Liver (tissue), 9 donors: ENCODE results near the gene RNF19B. TPM values are rescaled to one million over a fixed set of nuclear protein-coding genes. Genes with fewer than 3 reads are reported as not detected.

ENCODE experiments used
- DNase-seq: peaks from one replicate; pipeline ENCODE4 v3.0.0-alpha.2; 2017; ENCODE audit warnings: low spot score
- H3K27ac ChIP-seq, 2 donors: one replicate each; pipeline ENCODE4 v1.7.0; 2013; ENCODE audit warnings: inconsistent platforms in 2 of 2, low read length in 2 of 2, control low read depth in 1 of 2, low read depth in 1 of 2, mild to moderate bottlenecking in 1 of 2
- H3K27me3 ChIP-seq, 4 donors: one replicate each; pipeline versions ENCODE4 v1.6.1 to v1.7.0; 2013; ENCODE audit warnings: low read length in 3 of 4, inconsistent platforms in 1 of 4, mild to moderate bottlenecking in 1 of 4, moderate library complexity in 1 of 4; ENCODE audit not compliant: control insufficient read depth in 4 of 4, insufficient read depth in 4 of 4
- H3K36me3 ChIP-seq, 4 donors: one replicate each; pipeline versions ENCODE4 v1.6.1 to v1.7.0; 2013; ENCODE audit warnings: low read length in 3 of 4, mild to moderate bottlenecking in 3 of 4, low read depth in 1 of 4, moderate library complexity in 1 of 4; ENCODE audit not compliant: control insufficient read depth in 4 of 4, insufficient read depth in 3 of 4
- H3K4me1 ChIP-seq, 4 donors: one replicate each; pipeline versions ENCODE4 v1.6.1 to v1.7.0; 2013; ENCODE audit warnings: low read length in 3 of 4, mild to moderate bottlenecking in 3 of 4, moderate library complexity in 1 of 4; ENCODE audit not compliant: control insufficient read depth in 4 of 4, insufficient read depth in 4 of 4
- H3K4me3 ChIP-seq, 3 donors: one replicate each; pipeline versions ENCODE4 v1.6.1 to v1.7.0; 2013; ENCODE audit warnings: low read length in 3 of 3, control low read depth in 1 of 3, low read depth in 1 of 3, mild to moderate bottlenecking in 1 of 3
- H3K9ac ChIP-seq, 2 donors: one replicate each; pipeline ENCODE4 v1.7.0; 2013; ENCODE audit warnings: low read length in 2 of 2, mild to moderate bottlenecking in 2 of 2, moderate library complexity in 2 of 2, control low read depth in 1 of 2, low read depth in 1 of 2
- H3K9me3 ChIP-seq, 4 donors: one replicate each; pipeline versions ENCODE4 v1.6.1 to v1.7.0; 2013; ENCODE audit warnings: low read length in 3 of 4; ENCODE audit not compliant: control insufficient read depth in 4 of 4
- ATF3 ChIP-seq: IDR thresholded peaks from 2 replicates; pipeline ENCODE4 v1.6.1; 2016; ENCODE audit warnings: antibody characterized with exemption
- EGR1 ChIP-seq, 2 donors: IDR thresholded peaks; 2 replicates each; pipeline ENCODE4 v1.6.1; 2016 to 2018; ENCODE audit warnings: antibody characterized with exemption in 2 of 2, low read depth in 2 of 2
- FOXA1 ChIP-seq: IDR thresholded peaks from 2 replicates; pipeline ENCODE4 v1.6.1; 2016; ENCODE audit warnings: antibody characterized with exemption
- FOXA2 ChIP-seq: IDR thresholded peaks from 2 replicates; pipeline ENCODE4 v1.6.1; 2016; ENCODE audit warnings: antibody characterized with exemption
- GABPA ChIP-seq, 2 donors: IDR thresholded peaks in 1 of 2; conservative IDR thresholded peaks in 1 of 2; 2 replicates each; pipeline ENCODE4 v1.6.1; 2016; ENCODE audit warnings: antibody characterized with exemption in 2 of 2, mild to moderate bottlenecking in 1 of 2, moderate library complexity in 1 of 2
- HNF4A ChIP-seq, 2 donors: conservative IDR thresholded peaks; 2 replicates each; pipeline ENCODE4 v1.6.1; 2016; ENCODE audit warnings: antibody characterized with exemption in 2 of 2, mild to moderate bottlenecking in 2 of 2
- HNF4G ChIP-seq: IDR thresholded peaks from 2 replicates; pipeline ENCODE4 v1.6.1; 2016; ENCODE audit warnings: antibody characterized with exemption
- JUND ChIP-seq, 2 donors: IDR thresholded peaks; 2 replicates each; pipeline ENCODE4 v1.6.1; 2016; ENCODE audit warnings: antibody characterized with exemption in 2 of 2
- MAX ChIP-seq: IDR thresholded peaks from 2 replicates; pipeline ENCODE4 v1.6.1; 2016; ENCODE audit warnings: antibody characterized with exemption
- NR2F2 ChIP-seq: IDR thresholded peaks from 2 replicates; pipeline ENCODE4 v1.6.1; 2016; ENCODE audit warnings: antibody characterized with exemption
- RAD21 ChIP-seq, 2 donors: IDR thresholded peaks; 2 replicates each; pipeline ENCODE4 v1.6.1; 2016; ENCODE audit warnings: antibody characterized with exemption in 2 of 2, mild to moderate bottlenecking in 2 of 2
- RXRA ChIP-seq, 2 donors: IDR thresholded peaks; 2 replicates each; pipeline ENCODE4 v1.6.1; 2017 to 2018; ENCODE audit warnings: antibody characterized with exemption in 2 of 2, mild to moderate bottlenecking in 1 of 2
- SP1 ChIP-seq: IDR thresholded peaks from 2 replicates; pipeline ENCODE4 v1.6.1; 2018; ENCODE audit warnings: antibody characterized with exemption, mild to moderate bottlenecking
- TAF1 ChIP-seq: conservative IDR thresholded peaks from 2 replicates; pipeline ENCODE4 v1.6.1; 2016; ENCODE audit warnings: antibody characterized with exemption, mild to moderate bottlenecking
- YY1 ChIP-seq: IDR thresholded peaks from 2 replicates; pipeline ENCODE4 v1.6.1; 2016; ENCODE audit warnings: antibody characterized with exemption, mild to moderate bottlenecking
- WGBS: extraction: QIAGEN DNeasy Blood & Tissue Kit; methylation state at CpG from one replicate; pipeline ENCODE4 v1.1.7; 2013; 5-methylcytosine and 5-hydroxymethylcytosine counted together
- polyA plus RNA-seq, 2 donors: library from polyadenylated mRNA; stranded (reverse) in 1 of 2; unstranded in 1 of 2; fragments of 200-250 nt in 1 of 2; fragments of >200 nt in 1 of 2; fragmentation: Nextera tagmentation in 1 of 2; extraction: Ambion mirVana in 1 of 2; gene quantifications; one replicate each; pipeline versions ENCODE4 v1.2.1 to v1.2.3, GENCODE V29; 2013 to 2015
- total RNA-seq, 2 donors: library from RNA; depleted of rRNA; stranded (reverse); fragments of >200 nt; gene quantifications; one replicate each; pipeline ENCODE4 v1.2.3, GENCODE V29; 2014
- TF ChIP-seq, protein P1 (sequence below): IDR thresholded peaks from 2 replicates; pipeline ENCODE4 v1.6.1; 2016; ENCODE audit warnings: antibody characterized with exemption
- TF ChIP-seq, protein P2 (sequence below): fragments of 150-350 bp; IDR thresholded peaks from 2 replicates; pipeline ENCODE4 v1.5.1; 2017; ENCODE audit warnings: improper control_type of control experiment, low read depth, low read length; ENCODE audit not compliant: missing input control
- TF ChIP-seq, protein P3 (sequence below): IDR thresholded peaks from 2 replicates; pipeline ENCODE4 v1.6.1; 2016; ENCODE audit warnings: antibody characterized with exemption, mild to moderate bottlenecking
- donor health status: healthy.
- donor health status: healthy.
- donor health status: healthy.
- donor health status: healthy.
- donor health status: healthy.

The RNF19B gene
- total and polyA plus RNA-seq, 4 donors: 2.2 to 8.3 (median 5.0) TPM

- TF ChIP-seq, protein P1, sequence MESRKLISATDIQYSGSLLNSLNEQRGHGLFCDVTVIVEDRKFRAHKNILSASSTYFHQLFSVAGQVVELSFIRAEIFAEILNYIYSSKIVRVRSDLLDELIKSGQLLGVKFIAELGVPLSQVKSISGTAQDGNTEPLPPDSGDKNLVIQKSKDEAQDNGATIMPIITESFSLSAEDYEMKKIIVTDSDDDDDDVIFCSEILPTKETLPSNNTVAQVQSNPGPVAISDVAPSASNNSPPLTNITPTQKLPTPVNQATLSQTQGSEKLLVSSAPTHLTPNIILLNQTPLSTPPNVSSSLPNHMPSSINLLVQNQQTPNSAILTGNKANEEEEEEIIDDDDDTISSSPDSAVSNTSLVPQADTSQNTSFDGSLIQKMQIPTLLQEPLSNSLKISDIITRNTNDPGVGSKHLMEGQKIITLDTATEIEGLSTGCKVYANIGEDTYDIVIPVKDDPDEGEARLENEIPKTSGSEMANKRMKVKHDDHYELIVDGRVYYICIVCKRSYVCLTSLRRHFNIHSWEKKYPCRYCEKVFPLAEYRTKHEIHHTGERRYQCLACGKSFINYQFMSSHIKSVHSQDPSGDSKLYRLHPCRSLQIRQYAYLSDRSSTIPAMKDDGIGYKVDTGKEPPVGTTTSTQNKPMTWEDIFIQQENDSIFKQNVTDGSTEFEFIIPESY: no peak
- TF ChIP-seq RAD21 (IDR thresholded peaks at IDR 0.05) (no peak), YY1 (peak; percentile 53), RXRA (IDR thresholded peaks at IDR 0.05) (no peak), SP1 (no peak), MAX (no peak)
- Histone ChIP-seq H3K9me3 (no peaks in the 10 kb centered on the region), H3K4me1 (peaks cover 0 to 19% (median 10%) of the 10 kb centered on the region in 4 donors), H3K4me3 (peak overlapping the region; percentile 47 to 95 (median 57)), H3K27me3 (no peaks in the 10 kb centered on the region), H3K9ac (peak overlapping the region; percentile 27 to 33), H3K36me3 (no peaks in the 10 kb centered on the region), H3K27ac (peak overlapping the region; percentile 44 to 73)
- 17% methylated on average over 6 of the region's 6 CpGs for WGBS
- no peak for DNase-seq
These were observed 2.2 kb downstream of the RNF19B start for GRCh38 chr1:32962248-32962896.

DNA sequence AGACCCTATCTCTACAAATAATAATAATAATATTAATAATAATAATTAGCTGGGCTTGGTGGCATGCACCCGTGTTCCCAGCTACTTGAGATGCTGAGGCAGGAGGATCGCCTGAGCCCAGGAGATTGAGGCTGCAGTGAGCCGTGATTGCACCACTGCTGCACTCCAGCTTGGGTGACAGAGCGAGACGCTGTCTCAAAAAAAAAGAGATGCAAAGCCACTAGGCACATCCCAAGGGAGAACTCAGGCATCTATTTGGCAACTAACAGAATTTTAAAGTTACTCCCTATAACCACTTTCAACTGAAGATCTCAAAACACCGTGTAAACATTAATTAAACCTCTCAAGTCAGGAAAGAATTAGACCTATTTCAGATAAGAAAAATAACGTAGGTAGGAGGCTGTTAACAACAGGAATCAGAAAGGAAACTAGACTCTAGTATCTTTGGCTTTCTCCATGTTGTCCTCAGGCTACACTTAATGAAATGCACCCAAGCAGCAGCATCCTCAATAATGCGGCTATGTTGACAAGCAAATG, 3.7 kb downstream of the RNF19B start:
- H3K27ac ChIP-seq: no peak overlapping the region
- H3K4me3 ChIP-seq: no peak overlapping the region
- DNase-seq: no peak
- no peaks in the 10 kb centered on the region for H3K27me3 ChIP-seq
- H3K9ac ChIP-seq: no peak overlapping the region
- TF ChIP-seq JUND (IDR thresholded peaks at IDR 0.05) (no peak), HNF4G (no peak), YY1 (no peak), FOXA2 (no peak), RAD21 (IDR thresholded peaks at IDR 0.05) (no peak), RXRA (IDR thresholded peaks at IDR 0.05) (no peak), FOXA1 (no peak), NR2F2 (no peak), MAX (no peak), SP1 (no peak), GABPA (IDR thresholded peaks at IDR 0.05 in 1 of 2, conservative IDR thresholded peaks at IDR 0.05 in 1 of 2) (no peak), TAF1 (no peak), EGR1 (IDR thresholded peaks at IDR 0.05; ENCODE audit: low read depth in 2 of 2) (no peak), ATF3 (no peak), HNF4A (conservative IDR thresholded peaks at IDR 0.05) (no peak)
- TF ChIP-seq, protein P2, sequence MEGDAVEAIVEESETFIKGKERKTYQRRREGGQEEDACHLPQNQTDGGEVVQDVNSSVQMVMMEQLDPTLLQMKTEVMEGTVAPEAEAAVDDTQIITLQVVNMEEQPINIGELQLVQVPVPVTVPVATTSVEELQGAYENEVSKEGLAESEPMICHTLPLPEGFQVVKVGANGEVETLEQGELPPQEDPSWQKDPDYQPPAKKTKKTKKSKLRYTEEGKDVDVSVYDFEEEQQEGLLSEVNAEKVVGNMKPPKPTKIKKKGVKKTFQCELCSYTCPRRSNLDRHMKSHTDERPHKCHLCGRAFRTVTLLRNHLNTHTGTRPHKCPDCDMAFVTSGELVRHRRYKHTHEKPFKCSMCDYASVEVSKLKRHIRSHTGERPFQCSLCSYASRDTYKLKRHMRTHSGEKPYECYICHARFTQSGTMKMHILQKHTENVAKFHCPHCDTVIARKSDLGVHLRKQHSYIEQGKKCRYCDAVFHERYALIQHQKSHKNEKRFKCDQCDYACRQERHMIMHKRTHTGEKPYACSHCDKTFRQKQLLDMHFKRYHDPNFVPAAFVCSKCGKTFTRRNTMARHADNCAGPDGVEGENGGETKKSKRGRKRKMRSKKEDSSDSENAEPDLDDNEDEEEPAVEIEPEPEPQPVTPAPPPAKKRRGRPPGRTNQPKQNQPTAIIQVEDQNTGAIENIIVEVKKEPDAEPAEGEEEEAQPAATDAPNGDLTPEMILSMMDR: no peak
- TF ChIP-seq, protein P3, sequence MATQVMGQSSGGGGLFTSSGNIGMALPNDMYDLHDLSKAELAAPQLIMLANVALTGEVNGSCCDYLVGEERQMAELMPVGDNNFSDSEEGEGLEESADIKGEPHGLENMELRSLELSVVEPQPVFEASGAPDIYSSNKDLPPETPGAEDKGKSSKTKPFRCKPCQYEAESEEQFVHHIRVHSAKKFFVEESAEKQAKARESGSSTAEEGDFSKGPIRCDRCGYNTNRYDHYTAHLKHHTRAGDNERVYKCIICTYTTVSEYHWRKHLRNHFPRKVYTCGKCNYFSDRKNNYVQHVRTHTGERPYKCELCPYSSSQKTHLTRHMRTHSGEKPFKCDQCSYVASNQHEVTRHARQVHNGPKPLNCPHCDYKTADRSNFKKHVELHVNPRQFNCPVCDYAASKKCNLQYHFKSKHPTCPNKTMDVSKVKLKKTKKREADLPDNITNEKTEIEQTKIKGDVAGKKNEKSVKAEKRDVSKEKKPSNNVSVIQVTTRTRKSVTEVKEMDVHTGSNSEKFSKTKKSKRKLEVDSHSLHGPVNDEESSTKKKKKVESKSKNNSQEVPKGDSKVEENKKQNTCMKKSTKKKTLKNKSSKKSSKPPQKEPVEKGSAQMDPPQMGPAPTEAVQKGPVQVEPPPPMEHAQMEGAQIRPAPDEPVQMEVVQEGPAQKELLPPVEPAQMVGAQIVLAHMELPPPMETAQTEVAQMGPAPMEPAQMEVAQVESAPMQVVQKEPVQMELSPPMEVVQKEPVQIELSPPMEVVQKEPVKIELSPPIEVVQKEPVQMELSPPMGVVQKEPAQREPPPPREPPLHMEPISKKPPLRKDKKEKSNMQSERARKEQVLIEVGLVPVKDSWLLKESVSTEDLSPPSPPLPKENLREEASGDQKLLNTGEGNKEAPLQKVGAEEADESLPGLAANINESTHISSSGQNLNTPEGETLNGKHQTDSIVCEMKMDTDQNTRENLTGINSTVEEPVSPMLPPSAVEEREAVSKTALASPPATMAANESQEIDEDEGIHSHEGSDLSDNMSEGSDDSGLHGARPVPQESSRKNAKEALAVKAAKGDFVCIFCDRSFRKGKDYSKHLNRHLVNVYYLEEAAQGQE: no peak
- TF ChIP-seq, protein P1: no peak
- H3K9me3 ChIP-seq: no peaks in the 10 kb centered on the region
- 85% methylated on average over 8 of the region's 8 CpGs for WGBS
- peaks cover 0 to 19% (median 10%) of the 10 kb centered on the region in 4 donors for H3K4me1 ChIP-seq
- no peaks in the 10 kb centered on the region for H3K36me3 ChIP-seq
